T47D (cell line): Measurements from ENCODE around the gene ARFGEF3.
"Not testable (repeated sequence)": the region's sequence is repeated elsewhere in the genome, so short reads cannot be mapped to it uniquely, and the experiment has no call there.

ENCODE experiments used
- DNase-seq, 2 experiments: peaks; one replicate each; pipeline versions ENCODE4 v3.0.0 to v3.0.0-alpha.2; 2011 to 2012; ENCODE audit warnings: low read depth in 1 of 2, low spot score in 1 of 2
- JUND ChIP-seq: IDR thresholded peaks from 2 replicates; pipeline ENCODE4 v1.6.1; 2012; ENCODE audit warnings: low read depth
- in situ Hi-C: cut with HindIII; loops from 2 replicates; pipeline ENCODE4 v1.10.0; 2016; ENCODE audit warnings: low sequenced_read_pairs, low pct_unique_long_range_greater_than_20kb

ARFGEF3 gene

GRCh38 chr6:138263963-138264362 is 102.2 kb downstream of the ARFGEF3 start:
- DNase-seq, result no peak
- in situ Hi-C loops, result no loop called here
- TF ChIP-seq JUND, result no peak

GRCh38 chr6:138264372-138264880 is 102.7 kb downstream of the ARFGEF3 start:
- DNase-seq, result no peak
- in situ Hi-C loops, result no loop called here
- no peak for TF ChIP-seq JUND

GRCh38 chr6:138266095-138266494 is 104.4 kb downstream of the ARFGEF3 start:
- TF ChIP-seq JUND, result no peak
- DNase-seq, result no peak
- in situ Hi-C loops, result no loop called here

GRCh38 chr6:138267971-138268895 is 106.5 kb downstream of the ARFGEF3 start:
- no peak for TF ChIP-seq JUND
- no peak for DNase-seq
- in situ Hi-C loops, result no loop called here

GRCh38 chr6:138271451-138271850 is 109.7 kb downstream of the ARFGEF3 start:
- in situ Hi-C loops, result no loop called here
- TF ChIP-seq JUND, result no peak
- no peak for DNase-seq

- in situ Hi-C loops, result no loop called here
- TF ChIP-seq JUND, result no peak
Observed at GRCh38 chr6:138272533-138273315, 111.0 kb downstream of the ARFGEF3 start.

GRCh38 chr6:138275976-138276375 is 114.2 kb downstream of the ARFGEF3 start:
- in situ Hi-C loops, result no loop called here
- no peak for DNase-seq
- no peak for TF ChIP-seq JUND

More at GRCh38 chr6:138272533-138273315, 111.0 kb downstream of the ARFGEF3 start:
- DNase-seq, result no peak

GRCh38 chr6:138277835-138278234 is 116.1 kb downstream of the ARFGEF3 start:
- TF ChIP-seq JUND, result no peak
- in situ Hi-C loops, result no loop called here
- no peak for DNase-seq

GRCh38 chr6:138278326-138278725 is 116.6 kb downstream of the ARFGEF3 start:
- in situ Hi-C loops, result no loop called here
- no peak for TF ChIP-seq JUND
- DNase-seq, result peak; percentile 35 to 63

- peak in 1 of 2 experiments; percentile 21 for DNase-seq
- TF ChIP-seq JUND, result no peak
- in situ Hi-C loops, result no loop called here
Observed at GRCh38 chr6:138285800-138286199, 124.1 kb downstream of the ARFGEF3 start.

- TF ChIP-seq JUND, result no peak
- no peak for DNase-seq
- in situ Hi-C loops, result no loop called here
Observed at GRCh38 chr6:138286698-138287097, 125.0 kb downstream of the ARFGEF3 start.

- in situ Hi-C loops, result no loop called here
- peak; percentile 21 to 72 for DNase-seq
- no peak for TF ChIP-seq JUND
Observed at GRCh38 chr6:138287144-138287955, 125.6 kb downstream of the ARFGEF3 start.

GRCh38 chr6:138288428-138289085 is 126.8 kb downstream of the ARFGEF3 start:
- in situ Hi-C loops, result not testable (repeated sequence)

More at GRCh38 chr6:138288428-138289085, 126.8 kb downstream of the ARFGEF3 start:
- not testable (repeated sequence) for DNase-seq
